ENCODE measurements around the gene VAV3.

The VAV3 gene

DNA sequence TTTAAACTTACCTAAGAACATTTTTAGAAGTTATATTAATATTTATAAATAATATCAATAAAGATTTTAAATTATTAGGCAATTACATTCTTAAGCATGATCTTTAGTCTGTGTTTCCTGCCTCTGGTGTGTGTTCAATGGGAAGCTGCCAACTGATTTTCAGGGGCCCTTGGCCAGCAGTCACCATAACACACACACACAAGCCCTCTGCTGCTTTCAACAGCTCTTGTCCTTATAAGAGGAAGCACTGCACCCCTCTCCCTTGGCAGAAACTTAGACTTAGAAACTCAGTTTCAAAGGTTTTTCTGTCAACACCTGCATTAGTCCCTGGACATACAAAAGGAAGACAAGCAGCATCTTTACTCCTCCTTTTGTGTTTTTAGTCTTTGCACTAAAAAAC lies 81.4 kb downstream of the VAV3 start:
- TF ChIP-seq, protein P1, sequence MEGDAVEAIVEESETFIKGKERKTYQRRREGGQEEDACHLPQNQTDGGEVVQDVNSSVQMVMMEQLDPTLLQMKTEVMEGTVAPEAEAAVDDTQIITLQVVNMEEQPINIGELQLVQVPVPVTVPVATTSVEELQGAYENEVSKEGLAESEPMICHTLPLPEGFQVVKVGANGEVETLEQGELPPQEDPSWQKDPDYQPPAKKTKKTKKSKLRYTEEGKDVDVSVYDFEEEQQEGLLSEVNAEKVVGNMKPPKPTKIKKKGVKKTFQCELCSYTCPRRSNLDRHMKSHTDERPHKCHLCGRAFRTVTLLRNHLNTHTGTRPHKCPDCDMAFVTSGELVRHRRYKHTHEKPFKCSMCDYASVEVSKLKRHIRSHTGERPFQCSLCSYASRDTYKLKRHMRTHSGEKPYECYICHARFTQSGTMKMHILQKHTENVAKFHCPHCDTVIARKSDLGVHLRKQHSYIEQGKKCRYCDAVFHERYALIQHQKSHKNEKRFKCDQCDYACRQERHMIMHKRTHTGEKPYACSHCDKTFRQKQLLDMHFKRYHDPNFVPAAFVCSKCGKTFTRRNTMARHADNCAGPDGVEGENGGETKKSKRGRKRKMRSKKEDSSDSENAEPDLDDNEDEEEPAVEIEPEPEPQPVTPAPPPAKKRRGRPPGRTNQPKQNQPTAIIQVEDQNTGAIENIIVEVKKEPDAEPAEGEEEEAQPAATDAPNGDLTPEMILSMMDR (conservative IDR thresholded peaks at IDR 0.05; ENCODE audit: low read length), result no peak
- H3K4me3 ChIP-seq (ENCODE audit: low read length), result no peak overlapping the region
- no peak for DNase-seq (ENCODE audit: low read depth)

DNA sequence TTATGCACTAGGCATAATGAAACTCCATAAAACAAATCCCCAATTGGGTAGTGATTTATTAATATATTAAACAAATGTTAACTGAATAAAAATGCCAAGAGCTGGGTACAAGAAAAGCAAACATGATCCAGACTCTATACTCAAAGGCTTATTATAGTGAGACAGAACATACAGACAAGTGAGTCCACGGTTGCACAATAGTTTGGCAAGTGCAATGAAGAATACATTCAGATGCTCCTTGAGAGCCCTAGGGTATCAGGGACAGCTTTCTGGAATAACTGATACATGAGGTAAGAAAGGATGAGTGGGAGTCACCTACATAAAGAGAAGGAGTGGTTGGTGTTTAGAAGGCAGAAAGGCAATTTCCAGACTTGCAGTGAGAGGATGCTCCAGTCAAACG lies 85.1 kb downstream of the VAV3 start:
- DNase-seq (ENCODE audit: low read depth), result no peak
- TF ChIP-seq, protein P1 (conservative IDR thresholded peaks at IDR 0.05; ENCODE audit: low read length), result no peak
- no peak overlapping the region for H3K4me3 ChIP-seq (ENCODE audit: low read length)

DNA sequence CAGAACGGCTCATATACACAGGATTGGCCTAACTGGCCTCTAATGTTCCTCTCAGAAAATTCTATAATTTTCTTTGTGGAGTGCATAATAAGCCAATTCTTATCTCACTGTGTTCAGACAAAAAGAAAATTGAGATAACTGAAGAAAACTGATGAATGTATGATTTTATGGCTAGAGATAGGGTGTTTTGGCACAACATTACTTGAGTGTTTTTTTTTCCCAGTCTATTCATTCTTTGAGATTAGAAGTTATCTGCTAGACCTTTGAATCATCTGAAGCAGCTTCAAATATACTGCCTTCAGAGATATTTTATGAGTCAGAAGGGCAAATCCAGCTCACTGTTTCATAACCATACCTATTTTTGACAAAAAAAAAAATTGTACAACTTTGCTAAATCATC lies 85.6 kb downstream of the VAV3 start:
- no peak for DNase-seq (ENCODE audit: low read depth)
- H3K4me3 ChIP-seq (ENCODE audit: low read length), result no peak overlapping the region
- TF ChIP-seq, protein P1 (conservative IDR thresholded peaks at IDR 0.05; ENCODE audit: low read length), result no peak

DNA sequence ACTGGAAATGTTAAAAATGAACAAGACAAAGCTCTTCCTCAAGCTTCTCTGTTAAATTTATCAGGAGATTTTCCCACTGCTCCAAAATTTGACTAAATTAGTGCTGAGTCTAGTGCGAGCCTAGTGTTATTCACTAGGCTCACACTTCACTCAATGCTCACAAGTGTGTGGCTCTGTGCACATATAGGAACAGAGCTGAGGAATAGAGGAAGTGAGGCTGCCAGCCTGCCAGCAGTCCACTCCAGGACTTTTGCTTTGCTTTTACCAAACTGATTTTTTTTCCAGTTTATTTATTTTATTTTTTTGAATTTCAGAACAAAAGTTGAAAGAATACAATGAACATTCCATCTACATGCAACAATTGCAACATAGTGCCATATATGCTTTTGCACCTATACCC lies 87.2 kb downstream of the VAV3 start:
- no peak overlapping the region for H3K4me3 ChIP-seq (ENCODE audit: low read length)
- TF ChIP-seq, protein P1 (conservative IDR thresholded peaks at IDR 0.05; ENCODE audit: low read length), result no peak
- DNase-seq (ENCODE audit: low read depth), result no peak

DNA sequence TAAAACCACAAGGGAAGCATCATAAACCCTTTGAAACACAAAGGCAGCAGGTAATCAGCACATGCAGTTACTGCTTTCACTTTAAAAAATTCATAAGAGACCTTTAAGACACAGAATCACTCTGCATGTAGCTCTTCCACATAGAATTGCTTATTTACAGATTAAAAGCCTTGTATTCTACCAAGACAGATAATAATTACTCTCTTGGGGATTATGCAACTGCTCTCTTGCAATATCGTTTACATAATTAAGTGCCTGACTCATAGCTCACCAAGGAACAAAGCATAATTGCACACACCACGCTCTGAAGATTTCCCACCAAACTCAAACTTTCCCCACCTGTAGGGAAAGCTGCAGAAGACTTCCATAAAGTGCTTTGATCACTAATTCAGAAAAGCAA lies 87.9 kb downstream of the VAV3 start:
- no peak overlapping the region for H3K4me3 ChIP-seq (ENCODE audit: low read length)
- DNase-seq (ENCODE audit: low read depth), result peak; percentile 88
- TF ChIP-seq, protein P1 (conservative IDR thresholded peaks at IDR 0.05; ENCODE audit: low read length), result no peak

DNA sequence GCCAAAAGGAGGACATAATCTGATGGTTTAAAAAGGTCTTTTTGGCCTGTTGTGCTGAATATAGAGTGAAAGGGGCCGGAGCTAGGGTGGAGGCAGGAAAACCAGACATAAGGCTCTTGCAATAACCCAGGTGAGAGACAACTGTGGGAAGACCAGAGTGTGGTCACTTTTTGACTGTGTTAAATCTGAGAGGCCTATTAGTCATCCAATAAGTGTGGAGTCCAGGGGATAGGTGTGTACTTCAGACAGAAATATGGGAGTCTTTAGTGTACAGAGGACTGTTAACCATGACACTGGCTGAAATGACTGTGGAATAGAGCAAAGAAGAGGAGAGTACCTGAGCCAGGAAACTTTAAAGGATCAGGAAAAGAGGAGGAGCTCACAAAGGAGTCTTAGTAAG lies 89.3 kb downstream of the VAV3 start:
- TF ChIP-seq, protein P1 (conservative IDR thresholded peaks at IDR 0.05; ENCODE audit: low read length), result no peak
- DNase-seq (ENCODE audit: low read depth), result no peak
- no peak overlapping the region for H3K4me3 ChIP-seq (ENCODE audit: low read length)

DNA sequence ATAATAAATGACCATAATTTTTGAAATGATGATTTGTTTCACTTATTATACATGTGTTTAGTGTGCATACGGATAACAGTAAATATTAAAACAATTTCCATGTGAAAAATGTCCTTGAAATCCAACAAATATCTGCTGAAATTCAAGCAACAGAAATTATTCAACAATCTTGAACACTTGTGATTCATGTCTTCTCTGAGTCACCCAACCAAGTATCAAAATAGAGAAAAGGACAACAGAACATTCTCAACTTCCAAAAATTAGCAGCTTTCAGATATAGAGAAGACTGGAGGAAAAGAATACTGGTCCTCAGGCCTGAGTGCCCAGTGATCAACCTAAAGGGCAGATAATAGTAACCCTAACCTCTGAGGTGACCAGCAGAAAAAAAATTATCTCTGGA lies 90.8 kb downstream of the VAV3 start:
- TF ChIP-seq, protein P1 (conservative IDR thresholded peaks at IDR 0.05; ENCODE audit: low read length), result no peak
- peak; percentile 3 for DNase-seq (ENCODE audit: low read depth)
- H3K4me3 ChIP-seq (ENCODE audit: low read length), result no peak overlapping the region

Measured in AG10803 (cell line).